Dermis microvascular lymphatic vessel endothelial cell (primary cell): Measurements from ENCODE around the gene WNT7B. TPM values are rescaled to one million over a fixed set of nuclear protein-coding genes. Genes with fewer than 3 reads are reported as not detected.
A peak's percentile ranks its signal among the peaks of the same experiment; 100 is the strongest.

Source experiments
- DNase-seq, 2 donors: peaks; one replicate each; pipeline versions ENCODE4 v3.0.0 to v3.0.0-alpha.2; 2010; ENCODE audit warnings: low read depth in 2 of 2
- total RNA-seq: library from RNA; depleted of rRNA; stranded (reverse); fragments of >200 nt; gene quantifications from 2 replicates; pipeline ENCODE4 v1.2.1, GENCODE V29; 2014

Gene WNT7B
- total RNA-seq, result not detected in 2 replicates

DNA sequence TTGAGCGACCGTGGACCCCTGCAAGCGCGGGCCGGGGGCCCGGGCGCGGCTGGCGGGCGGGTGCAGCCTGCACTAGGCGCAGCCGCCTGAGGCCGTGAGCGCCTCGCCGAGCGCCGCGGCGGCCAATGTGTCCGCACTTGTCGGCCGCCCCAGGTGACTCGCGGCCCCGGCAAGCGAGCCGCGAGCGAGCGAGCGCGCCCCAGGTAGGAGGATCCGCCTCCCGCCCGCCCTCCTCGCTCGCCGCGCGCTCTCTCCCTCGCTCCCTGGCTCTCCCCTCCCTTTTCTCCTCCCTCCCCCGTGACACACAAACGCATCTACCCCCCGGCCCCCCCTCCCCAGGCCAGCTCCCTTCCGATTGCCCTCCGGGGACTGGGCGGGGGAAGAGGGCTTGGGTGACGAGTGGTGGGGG lies at the start of gene WNT7B:
Gene WNT7B (minus strand): TSS at position 160 of the 409 bp plus-strand sequence. CDS start 408 bp downstream, outside the sequence.
- no peak for DNase-seq

GRCh38 chr22:46025973-46026898 lies 49.3 kb upstream of the WNT7B start:
- no peak for DNase-seq

DNA sequence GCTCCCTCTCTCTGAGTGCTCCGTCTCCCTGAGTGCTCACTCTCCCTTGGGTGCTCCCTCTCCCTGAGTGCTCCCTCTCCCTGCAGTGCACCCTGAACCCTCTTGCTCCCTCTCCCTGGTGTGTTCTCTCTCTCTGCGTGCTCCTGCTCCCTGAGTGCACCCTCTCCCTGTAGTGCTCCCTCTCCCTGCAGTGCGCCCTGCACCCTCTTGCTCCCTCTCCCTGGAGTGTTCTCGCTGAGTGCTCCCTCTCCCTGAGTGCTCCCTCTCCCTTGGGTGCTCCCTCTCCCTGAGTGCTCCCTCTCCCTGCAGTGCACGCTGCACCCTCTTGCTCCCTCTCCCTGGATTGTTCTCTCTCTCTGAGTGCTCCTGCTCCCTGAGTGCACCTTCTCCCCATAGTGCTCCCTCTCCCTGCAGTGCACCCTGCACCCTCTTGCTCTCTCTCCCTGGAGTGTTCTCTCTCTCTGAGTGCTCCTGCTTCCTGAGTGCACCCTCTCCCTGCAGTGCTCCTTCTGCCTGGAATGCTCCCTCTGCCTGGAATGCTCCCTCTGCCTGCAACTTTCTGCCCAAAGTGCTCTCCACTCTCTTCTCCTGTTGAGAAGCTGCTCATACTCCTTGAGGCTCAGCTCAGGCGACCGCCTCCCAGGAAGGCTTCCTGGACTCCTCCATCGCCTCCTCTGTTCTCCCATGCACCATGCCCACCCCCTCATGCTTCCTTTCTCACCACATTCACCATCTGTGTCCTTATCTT lies 48.4 kb upstream of the WNT7B start:
- no peak for DNase-seq

DNA sequence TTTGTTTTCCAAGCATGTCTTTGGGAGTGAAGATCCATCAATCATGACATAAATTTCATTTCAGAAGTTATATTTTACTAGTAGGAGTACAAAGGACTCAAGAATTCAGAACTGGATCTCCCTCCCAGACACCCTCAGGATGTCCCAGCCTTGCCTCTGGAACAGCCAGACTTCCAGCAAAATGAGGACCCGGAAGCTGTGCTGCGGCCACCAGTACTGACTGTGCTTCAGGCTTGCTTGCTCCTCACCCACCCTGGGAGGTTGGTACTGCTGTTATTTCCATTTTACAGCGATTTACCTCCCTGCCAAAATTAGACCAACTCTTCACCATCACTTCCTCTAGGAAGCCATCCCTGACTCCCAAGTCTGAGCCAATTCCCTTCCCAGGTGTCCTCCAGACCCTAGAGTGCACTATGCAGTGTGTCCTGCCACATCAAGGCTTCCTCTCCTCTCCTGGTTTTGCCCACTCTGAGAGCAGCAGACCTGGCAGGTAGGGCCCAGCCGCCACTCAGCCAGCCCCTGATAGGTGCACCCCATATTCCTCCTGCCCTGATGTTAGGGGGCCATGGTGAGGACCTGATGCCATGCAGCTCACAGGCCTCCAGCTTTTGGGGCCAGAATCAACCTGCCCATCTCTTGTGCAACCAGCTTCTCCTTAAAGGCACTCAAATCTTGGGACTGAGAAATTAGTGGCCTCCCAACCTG lies 47.3 kb upstream of the WNT7B start:
- DNase-seq, result no peak

DNA sequence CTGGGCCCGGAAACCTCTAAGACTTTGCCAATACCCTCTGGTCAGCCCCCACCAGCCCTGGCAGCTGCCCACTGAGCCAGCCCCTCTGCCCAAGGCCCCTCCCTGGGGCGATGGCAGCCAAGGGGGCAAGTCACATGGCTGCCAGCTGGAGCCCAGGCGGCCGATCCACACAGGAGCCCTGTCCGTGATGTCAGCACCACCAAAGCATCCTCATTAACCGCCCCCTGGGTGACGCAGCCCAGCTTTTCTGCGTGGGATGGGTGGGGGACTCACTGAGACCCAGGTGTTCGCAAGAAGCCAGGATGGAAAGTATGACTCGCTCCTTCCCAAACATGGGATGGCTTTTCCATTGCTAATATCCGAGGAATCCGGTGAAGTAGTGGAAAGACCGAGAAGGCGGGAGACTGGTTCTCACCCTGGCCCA lies 46.6 kb upstream of the WNT7B start:
- DNase-seq, result peak in 1 of 2 donors; percentile 55

GRCh38 chr22:46022881-46023512 lies 46.0 kb upstream of the WNT7B start:
- no peak for DNase-seq

- no peak for DNase-seq
These were observed 44.6 kb upstream of the WNT7B start for GRCh38 chr22:46021577-46021976.

GRCh38 chr22:46019351-46019750 lies 42.4 kb upstream of the WNT7B start:
- no peak for DNase-seq

DNA sequence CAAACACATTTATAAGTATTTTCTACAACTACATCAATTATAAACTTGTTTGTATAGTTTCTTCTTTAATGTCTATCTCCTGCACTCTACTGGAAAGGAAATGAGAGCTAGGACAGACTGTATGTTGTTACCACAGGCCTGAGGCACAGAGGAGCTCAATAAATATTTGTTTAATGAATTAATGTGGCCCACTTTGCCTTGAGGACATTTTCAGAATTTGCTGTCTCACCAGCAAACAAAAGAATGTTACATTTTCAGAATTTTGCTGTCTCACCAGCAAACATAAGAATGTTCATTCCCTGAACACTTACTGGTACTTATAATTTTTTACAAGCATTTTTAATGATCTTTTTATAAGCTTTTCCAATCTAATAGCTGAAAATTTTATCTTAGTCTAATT lies 41.9 kb upstream of the WNT7B start:
- DNase-seq, result no peak

DNA sequence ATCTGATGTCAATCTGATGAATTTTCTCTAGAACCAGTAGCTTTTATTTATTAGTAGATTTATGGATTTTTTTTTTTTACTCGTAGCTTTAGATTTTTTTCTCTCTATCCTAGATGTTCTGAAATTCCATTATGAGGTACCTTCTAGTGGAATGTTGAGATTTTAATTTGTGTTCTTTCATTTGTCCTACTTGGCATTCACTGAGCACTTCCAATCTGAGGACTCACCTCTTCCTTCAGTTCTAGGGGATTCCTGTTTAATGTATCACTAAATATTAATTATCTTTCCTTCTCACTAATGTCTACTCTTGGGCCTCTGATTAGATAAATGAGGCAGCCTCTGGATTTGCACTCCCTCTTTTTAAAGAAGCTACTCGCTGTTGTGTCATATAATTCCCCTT lies 40.2 kb upstream of the WNT7B start:
- no peak for DNase-seq

DNA sequence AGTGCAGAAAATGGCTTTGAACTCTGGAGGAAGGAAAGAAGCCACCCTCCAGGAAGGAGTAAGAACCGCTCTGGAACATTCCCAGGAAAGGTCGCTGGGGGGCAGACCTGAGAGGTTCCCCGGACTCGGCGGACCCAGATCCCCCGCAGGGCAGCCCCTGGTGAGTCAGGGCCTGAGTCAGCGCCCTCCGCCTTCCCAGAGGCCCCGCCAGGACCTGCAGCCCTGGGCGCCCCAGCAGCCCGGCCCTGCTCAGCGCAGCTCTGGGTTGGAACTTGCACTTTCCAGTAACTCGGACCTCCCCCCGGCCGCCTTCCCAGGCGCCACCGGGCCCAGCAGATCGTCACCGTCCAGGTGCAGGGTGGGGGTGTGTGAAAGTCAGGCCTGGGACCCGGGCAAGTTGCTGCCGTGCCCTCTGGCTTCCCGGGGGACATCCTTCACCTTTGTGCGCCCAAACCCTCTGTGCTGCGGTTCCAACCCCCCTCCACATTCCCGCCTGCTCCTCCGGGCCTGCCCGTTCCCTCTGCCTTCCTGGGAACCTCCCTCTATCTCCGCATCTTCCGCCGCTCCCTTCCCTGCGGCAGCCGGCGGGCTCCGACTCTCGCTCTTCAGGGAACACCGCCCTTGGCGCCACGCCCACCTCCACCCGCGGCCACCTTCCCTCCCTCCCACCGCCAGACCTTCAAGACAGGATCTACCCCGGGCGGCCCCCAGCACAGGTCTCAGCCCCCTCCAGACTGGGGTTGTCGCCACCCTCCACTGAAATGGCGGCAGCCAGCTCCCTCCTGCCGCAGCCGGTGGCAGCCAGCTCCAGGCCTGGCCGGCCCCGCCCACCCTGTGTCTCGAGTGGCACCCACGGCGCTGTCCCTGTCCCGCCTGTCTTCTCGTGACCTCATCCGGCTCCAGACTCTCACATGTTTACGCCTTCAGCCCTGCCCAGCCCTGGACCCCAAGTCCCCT lies 36.8 kb upstream of the WNT7B start:
- DNase-seq, result peak; percentile 45 to 93

- DNase-seq, result no peak
These were observed 35.9 kb upstream of the WNT7B start for GRCh38 chr22:46012881-46013281.

DNA sequence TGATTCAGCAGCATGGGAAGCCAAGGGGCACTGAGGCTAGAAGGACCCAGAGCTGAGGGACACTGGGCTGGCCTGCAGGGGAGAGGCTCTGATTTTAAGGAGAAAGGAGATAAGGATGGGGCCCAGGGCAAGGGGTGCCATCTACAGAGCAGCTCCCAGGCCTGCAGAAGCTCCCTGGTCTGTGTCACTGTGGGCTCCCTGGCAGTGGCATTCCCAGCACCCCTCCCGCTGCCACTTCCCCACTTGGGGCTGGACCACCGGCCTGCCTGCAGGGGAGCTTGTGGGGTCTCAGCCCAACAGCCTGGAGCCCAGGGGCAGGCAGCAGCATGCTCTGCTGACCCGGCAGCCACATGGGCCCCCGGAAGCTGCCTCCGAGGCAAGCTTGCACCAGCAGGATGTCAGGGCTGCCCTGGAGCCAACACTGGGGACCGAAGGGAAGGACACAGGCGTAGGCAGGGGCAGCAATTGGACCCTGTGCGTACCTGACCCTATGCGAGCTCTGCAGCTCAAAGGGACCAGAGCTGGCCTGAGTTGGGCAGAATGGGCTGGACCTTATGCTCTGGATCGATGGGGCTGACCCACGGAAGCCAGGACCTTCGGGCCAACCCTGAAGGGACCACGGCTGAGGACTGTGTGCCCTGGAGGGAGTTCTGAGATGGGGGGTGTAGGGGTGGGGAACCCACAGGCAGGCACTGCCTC lies 35.4 kb upstream of the WNT7B start:
- DNase-seq, result no peak

DNA sequence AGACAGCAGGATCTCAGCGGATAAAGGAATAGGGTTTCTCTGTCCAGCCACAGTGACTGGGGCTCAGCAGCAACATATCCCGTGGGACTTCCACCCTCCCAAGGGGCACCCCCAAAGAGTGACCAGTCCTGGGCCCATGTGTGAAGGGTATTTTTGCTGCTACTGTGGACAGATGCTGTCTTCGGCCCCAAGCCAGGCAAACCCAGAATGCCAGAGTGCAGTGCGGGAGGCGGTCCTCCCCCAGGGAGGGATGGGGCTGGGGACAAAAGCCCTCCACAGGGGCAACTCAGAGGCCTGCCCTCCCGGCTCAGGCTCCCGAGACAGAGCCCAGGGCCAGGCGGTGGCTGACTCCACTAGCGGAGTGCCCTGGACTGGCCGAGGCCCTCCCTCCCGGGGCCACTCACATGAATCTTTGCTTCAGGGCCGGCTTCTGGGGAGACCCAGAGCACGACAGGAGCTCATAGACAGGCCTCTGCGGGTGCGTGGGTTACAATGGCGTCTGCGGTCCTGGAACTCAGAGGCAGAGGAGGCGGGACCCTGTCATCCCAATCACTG lies 34.7 kb upstream of the WNT7B start:
- no peak for DNase-seq

DNA sequence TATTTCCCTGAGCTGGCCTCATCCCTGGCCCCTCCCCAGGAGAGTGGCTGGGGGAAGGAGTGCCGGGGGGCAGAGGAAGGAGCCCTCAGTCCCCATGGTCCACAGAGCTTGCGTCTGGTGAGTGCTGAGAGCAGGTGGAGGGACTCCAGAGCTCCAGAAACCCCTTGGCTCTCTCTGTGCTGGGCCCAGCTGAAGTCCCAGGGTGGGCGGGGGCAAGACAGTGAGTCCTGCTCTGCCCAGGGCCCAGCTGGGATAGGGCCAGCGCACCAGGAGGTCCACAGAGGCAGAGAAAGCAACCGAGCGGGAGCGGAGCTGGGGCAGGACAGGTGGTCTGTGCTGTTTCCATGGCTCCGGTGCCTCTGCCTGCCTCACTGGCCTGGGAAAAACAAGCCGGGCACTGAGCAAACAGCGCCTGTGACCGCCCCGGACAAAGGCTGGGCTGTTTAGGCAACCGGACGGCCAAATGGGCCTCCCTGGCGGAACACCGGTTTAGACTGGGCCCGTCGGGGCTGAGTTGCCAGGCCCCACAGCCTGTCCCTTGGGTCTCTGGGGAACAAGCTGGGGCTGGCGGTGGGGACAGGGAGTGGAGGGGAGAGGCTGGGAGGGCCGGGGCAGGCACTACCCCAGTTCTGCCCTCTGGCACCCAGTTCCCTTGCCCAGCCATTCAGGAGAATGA lies 34.1 kb upstream of the WNT7B start:
- DNase-seq, result no peak

GRCh38 chr22:46010207-46010867 lies 33.4 kb upstream of the WNT7B start:
- no peak for DNase-seq

- DNase-seq, result no peak
These were observed 32.8 kb upstream of the WNT7B start for GRCh38 chr22:46009730-46010129.
